ENCODE data around the gene CCDC187.

CCDC187 gene

GRCh38 chr9:136202454-136203407 lies 101.2 kb downstream of the CCDC187 start:
- DNase-seq (ENCODE audit: low read depth), result no peak
- TF ChIP-seq CTCF (IDR thresholded peaks at IDR 0.05; ENCODE audit: insufficient read depth, low read depth, low read length, missing control alignments), result no peak
- H3K4me3 ChIP-seq (ENCODE audit: low read depth, low read length), result no peak overlapping the region

- TF ChIP-seq CTCF (IDR thresholded peaks at IDR 0.05; ENCODE audit: insufficient read depth, low read depth, low read length, missing control alignments), result no peak
- no peak overlapping the region for H3K4me3 ChIP-seq (ENCODE audit: low read depth, low read length)
- DNase-seq (ENCODE audit: low read depth), result no peak
These were observed 102.1 kb downstream of the CCDC187 start for GRCh38 chr9:136201609-136202453.

GRCh38 chr9:136201174-136201573 lies 102.7 kb downstream of the CCDC187 start:
- no peak for TF ChIP-seq CTCF (IDR thresholded peaks at IDR 0.05; ENCODE audit: insufficient read depth, low read depth, low read length, missing control alignments)
- DNase-seq (ENCODE audit: low read depth), result no peak
- H3K4me3 ChIP-seq (ENCODE audit: low read depth, low read length), result no peak overlapping the region

GRCh38 chr9:136200424-136200823 lies 103.5 kb downstream of the CCDC187 start:
- no peak for TF ChIP-seq CTCF (IDR thresholded peaks at IDR 0.05; ENCODE audit: insufficient read depth, low read depth, low read length, missing control alignments)
- DNase-seq (ENCODE audit: low read depth), result no peak
- H3K4me3 ChIP-seq (ENCODE audit: low read depth, low read length), result no peak overlapping the region
